GM10248 (cell line): Measurements from ENCODE around the gene RCVRN.

ENCODE experiments used
- CTCF ChIA-PET: fragments of 300-600 bp; sonication (Branson Sonifier 250); formaldehyde crosslinking; extraction: SDS; loops from one replicate; lab custom pipeline; 2021; ENCODE audit warnings: antibody characterized with exemption; lab: Yijun Ruan, JAX
- POLR2A ChIA-PET: fragments of 350-650 bp; sonication (Branson Sonifier 250); formaldehyde crosslinking; extraction: SDS; loops from one replicate; lab custom pipeline; 2020; ENCODE audit warnings: antibody characterized with exemption; lab: Yijun Ruan, JAX
- DNase-seq: peaks from one replicate; pipeline ENCODE4 v3.0.0; 2012; ENCODE audit errors: extremely low spot score
- TF ChIP-seq, protein P1 (sequence below): IDR thresholded peaks from 2 replicates; pipeline ENCODE4 v1.5.1; 2012; ENCODE audit warnings: mild to moderate bottlenecking, low read depth; ENCODE audit errors: extremely low read depth, missing control alignments, control extremely low read depth

Gene RCVRN

DNA sequence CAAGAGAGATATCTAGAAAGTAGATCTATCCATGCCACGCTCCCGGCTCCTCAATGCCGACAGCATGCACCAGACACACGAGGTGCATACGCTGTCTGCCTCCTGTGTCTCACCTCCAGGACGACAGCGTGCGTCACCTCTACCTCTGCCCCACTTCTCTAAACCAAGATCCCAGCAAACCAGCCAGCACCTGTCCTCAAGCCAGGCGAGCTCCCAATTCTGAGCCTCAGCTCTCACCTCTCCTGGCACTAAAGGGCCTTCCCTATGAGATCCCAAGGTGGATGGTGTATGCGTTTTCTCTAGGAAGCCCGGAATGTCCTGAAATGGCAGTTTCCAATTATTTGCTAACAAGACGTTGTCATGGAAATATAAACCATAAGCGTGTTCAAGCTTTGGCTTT, 36.2 kb upstream of the RCVRN start:
- TF ChIP-seq, protein P1, sequence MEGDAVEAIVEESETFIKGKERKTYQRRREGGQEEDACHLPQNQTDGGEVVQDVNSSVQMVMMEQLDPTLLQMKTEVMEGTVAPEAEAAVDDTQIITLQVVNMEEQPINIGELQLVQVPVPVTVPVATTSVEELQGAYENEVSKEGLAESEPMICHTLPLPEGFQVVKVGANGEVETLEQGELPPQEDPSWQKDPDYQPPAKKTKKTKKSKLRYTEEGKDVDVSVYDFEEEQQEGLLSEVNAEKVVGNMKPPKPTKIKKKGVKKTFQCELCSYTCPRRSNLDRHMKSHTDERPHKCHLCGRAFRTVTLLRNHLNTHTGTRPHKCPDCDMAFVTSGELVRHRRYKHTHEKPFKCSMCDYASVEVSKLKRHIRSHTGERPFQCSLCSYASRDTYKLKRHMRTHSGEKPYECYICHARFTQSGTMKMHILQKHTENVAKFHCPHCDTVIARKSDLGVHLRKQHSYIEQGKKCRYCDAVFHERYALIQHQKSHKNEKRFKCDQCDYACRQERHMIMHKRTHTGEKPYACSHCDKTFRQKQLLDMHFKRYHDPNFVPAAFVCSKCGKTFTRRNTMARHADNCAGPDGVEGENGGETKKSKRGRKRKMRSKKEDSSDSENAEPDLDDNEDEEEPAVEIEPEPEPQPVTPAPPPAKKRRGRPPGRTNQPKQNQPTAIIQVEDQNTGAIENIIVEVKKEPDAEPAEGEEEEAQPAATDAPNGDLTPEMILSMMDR, result no peak
- CTCF ChIA-PET, result interaction anchor here (0.9 to 1.5 kb wide), 3 partner anchors 17 to 33 kb away, joined by 3 read pairs; no protein-coding TSS in a partner anchor
- POLR2A ChIA-PET, result no interaction called here

DNA sequence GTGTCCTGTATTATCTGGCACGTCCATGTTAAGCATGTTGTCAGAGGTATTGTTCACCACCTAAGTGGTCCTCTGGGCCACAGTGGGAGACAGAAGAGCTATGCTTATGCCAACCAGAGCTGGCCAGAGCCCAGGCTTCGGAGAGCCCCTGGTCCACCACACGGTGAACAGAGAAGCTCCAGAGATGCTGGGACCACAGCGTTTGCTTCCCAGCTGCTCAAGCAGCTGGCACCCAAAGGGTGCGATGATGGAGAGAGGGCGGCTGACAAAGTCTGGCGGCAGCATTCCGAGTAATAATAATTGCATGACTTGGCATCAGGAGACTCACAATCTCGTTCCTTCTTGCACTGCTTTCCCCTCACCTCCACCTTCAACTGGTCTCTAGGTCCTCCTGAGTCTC, 35.8 kb upstream of the RCVRN start:
- CTCF ChIA-PET, result interaction anchor here (1.0 to 1.5 kb wide), 2 partner anchors 17 to 24 kb away, joined by 3 read pairs; no protein-coding TSS in a partner anchor
- DNase-seq, result no peak
- POLR2A ChIA-PET, result no interaction called here
- TF ChIP-seq, protein P1, result no peak

More for the DNA sequence above, 36.2 kb upstream of the RCVRN start:
- DNase-seq, result no peak

DNA sequence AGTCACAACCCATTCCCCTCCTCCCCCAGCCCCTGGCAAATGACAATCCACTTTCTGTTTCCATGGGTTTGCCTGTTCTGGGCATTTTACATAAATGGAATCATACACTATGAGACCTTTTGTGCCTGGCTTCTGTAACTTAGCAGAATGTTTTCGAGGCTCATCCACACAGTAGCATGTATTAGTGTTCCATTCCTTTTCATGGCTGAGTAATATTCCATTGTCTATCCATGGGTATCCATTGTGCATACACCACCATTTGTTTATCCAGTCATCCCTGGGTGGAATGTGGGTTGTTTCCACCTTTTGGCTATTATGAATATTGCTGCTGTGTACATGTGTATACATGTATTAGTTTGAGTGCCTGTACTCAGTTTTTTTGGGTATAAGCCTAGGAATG, 33.7 kb upstream of the RCVRN start:
- no peak for DNase-seq
- POLR2A ChIA-PET, result no interaction called here
- CTCF ChIA-PET, result interaction anchor here (1.0 to 2.0 kb wide), 2 partner anchors 10 to 14 kb away, joined by 3 to 6 read pairs; no protein-coding TSS in a partner anchor
- TF ChIP-seq, protein P1, result no peak

DNA sequence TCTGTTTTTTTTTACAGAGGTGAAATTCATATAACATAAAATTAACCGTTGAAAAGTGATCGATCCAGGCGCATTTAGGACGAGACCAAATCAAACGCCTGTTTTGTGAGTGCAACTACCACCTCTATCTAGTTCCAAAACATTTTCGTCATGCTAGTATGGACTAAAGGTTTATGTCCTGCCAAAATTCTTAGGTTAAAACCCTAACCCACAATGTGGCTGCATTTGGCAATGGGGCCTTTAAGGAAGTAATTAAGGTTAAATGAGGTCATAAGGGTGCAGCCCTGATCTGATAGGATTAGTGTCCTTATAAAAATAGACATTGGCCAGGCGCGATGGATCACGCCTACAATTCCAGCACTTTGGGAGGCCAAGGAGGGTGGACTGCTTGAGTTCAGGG, 32.8 kb upstream of the RCVRN start:
- DNase-seq, result no peak
- TF ChIP-seq, protein P1, result no peak
- ChIA-PET CTCF (interaction anchor here (2.0 kb wide), 1 partner anchor 13 kb away, joined by 6 read pairs; no protein-coding TSS in a partner anchor), POLR2A (no interaction called here)

DNA sequence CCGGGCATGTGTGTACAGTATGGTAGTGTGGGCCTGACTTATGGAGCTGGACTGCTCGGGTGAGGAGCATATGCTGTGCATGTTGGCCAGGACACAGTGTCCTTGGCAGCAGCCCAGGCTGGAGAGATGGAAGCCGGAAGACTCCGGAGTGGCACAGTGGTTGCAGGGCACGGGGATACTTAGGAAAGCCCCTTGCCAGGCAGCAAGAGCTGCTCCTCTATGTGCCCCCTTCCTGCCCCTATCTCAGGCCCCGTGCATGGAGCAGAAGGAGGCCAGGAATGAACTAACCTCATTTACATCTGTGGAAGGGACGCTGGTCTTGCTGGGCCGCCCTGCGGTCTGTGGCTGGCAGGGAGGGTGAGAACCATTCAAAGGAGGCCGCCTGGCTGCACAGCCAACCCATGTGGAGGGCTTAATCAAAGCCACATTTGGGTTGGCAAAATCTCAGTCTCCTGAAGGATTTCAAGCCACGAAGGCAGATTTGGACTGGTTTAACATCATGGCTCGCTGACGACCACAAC, 32.2 kb upstream of the RCVRN start:
- CTCF ChIA-PET, result interaction anchor here (0.6 to 1.0 kb wide), 2 partner anchors 9 to 13 kb away, joined by 3 read pairs; no protein-coding TSS in a partner anchor
- POLR2A ChIA-PET, result no interaction called here
- no peak for DNase-seq
- TF ChIP-seq, protein P1, result no peak

DNA sequence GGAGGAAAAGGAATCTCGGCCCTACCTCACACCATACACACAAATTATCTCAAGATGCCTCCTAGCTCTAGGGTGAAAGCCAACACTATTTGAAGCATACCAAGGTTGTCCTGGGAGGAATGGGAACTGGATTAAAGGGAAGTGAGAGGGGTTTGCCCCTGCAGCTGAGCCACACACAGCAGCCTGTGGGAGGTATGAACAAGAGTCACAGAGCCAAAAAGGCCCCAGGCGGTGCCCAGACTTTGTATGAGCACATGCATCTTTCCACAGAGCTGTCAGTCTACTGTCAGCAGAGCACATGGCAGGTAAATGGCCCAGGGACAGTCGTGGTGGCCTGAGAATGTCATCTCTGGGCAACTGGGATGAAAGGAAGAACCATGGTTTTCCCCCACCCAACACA, 31.0 kb upstream of the RCVRN start:
- ChIA-PET CTCF (interaction anchor here (1.0 to 3.0 kb wide), 4 partner anchors 12 to 681 kb away, joined by 3 to 10 read pairs (median 4); no protein-coding TSS in a partner anchor), POLR2A (no interaction called here)
- no peak for DNase-seq
- TF ChIP-seq, protein P1, result no peak
